RKO (cell line): Measurements from ENCODE around the gene PIGK.
"Not testable (repeated sequence)": the region's sequence is repeated elsewhere in the genome, so short reads cannot be mapped to it uniquely, and the experiment has no call there.

ENCODE experiments used
- DNase-seq: peaks from one replicate; pipeline ENCODE4 v3.0.0-alpha.2; 2016; ENCODE audit warnings: low spot score

PIGK gene

DNA sequence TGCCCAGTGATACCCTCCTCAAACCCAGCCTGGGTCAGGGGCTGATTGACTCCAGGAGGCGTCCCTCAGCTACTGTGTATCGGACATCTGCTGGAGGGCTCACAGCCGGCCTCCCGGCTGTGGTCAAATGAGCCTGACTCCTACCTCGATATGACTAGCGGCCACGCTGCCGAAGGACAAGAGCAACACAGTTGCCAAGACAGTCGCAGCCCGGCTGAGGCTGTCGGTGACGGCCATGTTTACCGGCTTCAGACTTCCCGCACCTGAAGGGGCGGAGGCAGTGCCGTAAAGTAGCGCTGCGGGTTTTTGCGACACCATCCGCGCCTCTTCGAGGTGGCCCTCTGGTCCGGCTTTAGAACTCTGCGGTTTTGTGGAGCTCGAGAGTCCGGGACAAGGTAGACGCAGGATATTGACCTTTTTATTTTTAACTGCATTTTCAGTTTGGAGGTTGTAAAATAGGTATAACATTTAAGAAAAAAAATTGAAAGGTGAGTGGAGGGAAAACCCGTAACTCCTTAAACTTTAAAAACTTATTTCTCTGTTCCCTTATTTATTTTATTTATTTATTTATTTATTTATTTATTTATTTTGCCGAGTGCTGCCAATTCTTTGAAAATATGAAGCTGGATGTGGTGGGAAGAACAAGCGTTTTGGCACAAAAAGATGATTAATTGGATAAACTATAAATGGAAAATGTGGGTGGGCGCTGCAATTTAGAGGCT, at the start of gene PIGK:
Gene PIGK, minus strand, starts transcription at position 265 of the 722 bp plus-strand sequence. Its CDS starts 28 bp downstream, at position 237.
- DNase-seq = peak; percentile 92

GRCh38 chr1:77267035-77267434, 47.8 kb upstream of the PIGK start:
- no peak for DNase-seq

GRCh38 chr1:77265180-77265579, 46.0 kb upstream of the PIGK start:
- DNase-seq = no peak

- no peak for DNase-seq
Measured at GRCh38 chr1:77263708-77264107, 44.5 kb upstream of the PIGK start.

- no peak for DNase-seq
Measured at GRCh38 chr1:77253211-77253610, 34.0 kb upstream of the PIGK start.

- no peak for DNase-seq
Measured at GRCh38 chr1:77250126-77250525, 30.9 kb upstream of the PIGK start.

DNA sequence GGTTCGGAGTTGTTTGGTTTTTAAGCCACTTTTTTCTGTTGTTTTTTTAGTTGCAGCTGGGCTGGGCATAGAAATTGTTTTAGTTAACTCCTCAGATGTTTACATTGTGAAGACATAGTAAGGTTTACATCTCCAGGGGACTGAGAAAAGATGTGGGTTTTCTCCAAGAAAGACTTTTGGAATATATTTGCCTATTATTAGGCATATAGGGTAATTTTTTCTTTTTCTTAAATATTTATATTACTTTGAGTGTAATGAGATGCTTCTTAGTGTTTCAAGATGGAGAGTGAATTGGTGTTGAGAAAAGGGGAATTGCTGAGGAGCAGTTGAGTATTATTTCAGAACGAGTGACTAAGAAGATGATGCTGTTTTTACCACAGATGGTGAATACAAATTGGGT, 26.6 kb upstream of the PIGK start:
- DNase-seq = no peak

- DNase-seq = no peak
Measured at GRCh38 chr1:77239311-77239710, 20.1 kb upstream of the PIGK start.

- no peak for DNase-seq
Measured at GRCh38 chr1:77238462-77238861, 19.2 kb upstream of the PIGK start.

DNA sequence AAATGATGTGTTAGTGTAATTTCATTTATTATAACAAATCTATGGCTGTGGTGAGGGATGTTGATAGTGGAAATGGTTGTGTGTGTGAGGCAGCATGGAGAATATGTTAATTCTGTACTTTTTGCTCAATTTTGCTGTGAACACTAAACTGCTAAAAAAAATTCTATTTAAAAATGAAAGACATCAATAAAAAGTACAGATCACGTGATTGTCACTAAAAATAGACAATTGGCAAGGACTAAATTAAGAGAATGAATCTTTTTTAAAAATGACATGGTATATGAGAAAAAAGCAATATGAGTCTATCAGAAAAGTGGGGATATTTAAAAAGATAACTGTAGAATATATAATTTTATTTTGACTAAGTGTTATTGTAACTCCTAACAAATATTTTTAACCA, 15.7 kb upstream of the PIGK start:
- DNase-seq = no peak

DNA sequence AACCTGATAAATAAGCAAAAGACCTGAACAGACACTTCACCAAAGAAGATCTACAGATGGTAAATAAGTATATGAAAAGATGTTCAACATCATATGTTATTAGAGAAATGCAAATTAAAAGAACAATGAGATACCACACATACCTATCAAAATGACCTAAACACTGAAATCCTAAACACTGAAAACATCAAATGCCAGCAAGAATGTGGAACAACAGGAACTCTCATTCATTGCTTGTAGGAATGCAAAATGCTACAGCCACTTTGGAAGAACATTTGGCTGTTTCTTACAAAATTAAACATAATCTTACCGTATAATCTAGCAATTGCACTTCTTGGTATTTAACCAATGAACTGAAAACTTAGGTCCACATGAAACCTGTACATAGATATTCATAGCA, 14.9 kb upstream of the PIGK start:
- no peak for DNase-seq

- DNase-seq = no peak
Measured at GRCh38 chr1:77232829-77233228, 13.6 kb upstream of the PIGK start.

- DNase-seq = no peak
Measured at GRCh38 chr1:77230051-77230450, 10.8 kb upstream of the PIGK start.

DNA sequence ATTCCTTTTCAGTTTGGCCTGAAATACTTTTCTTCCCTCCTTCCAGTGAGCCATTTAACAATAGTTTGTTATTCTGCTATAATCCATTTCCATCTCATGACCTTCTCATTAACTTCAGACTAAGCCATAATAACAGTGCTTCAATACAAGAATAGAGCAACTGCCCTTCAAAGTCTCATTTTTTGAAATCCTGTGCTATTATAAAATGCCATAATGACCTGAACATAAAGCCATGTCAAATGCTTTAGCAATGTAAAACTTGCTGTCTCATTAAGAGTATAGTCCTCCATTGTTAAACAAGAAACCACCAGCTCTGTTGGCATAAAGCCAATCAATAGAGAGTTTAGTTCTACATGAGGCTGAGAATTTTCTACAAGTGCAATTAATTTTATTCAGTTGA, 9.6 kb upstream of the PIGK start:
- DNase-seq = no peak

DNA sequence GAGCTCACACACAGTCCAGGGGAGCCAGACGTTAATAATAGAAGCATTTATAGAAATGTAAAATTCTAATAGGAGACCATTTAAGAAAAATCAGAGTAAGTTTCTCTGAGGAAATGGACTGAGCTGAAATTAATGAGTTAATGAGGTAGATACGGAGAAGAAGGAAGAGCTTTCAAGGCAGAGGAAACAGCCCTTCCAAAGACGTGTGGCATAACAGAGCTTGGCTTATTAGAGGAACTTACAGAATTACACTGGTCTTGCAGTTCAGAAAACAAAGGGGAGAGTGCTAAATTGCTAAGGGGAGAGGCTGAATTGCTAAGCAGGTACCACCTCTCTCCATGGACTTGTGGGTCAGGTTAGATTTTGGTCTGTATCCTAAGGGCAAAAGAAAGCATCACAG, 8.2 kb upstream of the PIGK start:
- DNase-seq = no peak

GRCh38 chr1:77222496-77222895, 3.3 kb upstream of the PIGK start:
- DNase-seq = no peak

DNA sequence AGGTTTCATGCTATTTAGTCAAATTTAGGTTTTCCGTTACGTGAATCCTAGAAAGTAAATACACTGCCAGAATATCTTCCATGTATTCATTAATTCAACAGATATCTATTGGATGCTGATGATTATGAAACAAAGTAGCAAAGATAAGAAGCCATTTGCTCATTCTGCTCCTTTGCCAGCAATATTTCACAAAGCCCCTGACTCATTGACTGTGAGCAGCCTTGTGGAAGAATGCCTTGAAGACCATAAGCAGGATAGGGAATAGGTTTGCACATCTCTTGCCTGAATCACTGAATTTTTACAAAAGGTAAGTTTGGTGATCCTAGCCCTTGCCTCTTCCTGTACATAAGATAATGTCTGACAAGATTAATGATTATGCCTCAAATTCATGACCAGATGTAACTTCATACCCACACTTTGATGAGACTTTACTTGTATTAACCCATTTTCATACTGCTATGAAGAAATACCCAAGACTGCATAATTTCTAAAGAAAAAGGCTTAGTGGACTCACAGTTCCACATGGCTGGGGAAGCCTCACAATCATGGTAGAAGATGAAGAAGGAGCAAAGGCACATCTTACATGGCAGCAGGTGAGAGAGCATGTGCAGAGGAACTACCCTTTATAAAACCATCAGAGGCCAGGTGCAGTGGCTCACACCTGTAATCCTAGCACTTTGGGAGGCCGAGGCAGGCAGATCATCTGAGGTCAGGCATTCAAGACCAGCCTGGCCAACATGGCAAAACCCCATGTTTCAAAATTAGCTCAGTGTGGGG, 1.6 kb upstream of the PIGK start:
- DNase-seq = peak; percentile 48

DNA sequence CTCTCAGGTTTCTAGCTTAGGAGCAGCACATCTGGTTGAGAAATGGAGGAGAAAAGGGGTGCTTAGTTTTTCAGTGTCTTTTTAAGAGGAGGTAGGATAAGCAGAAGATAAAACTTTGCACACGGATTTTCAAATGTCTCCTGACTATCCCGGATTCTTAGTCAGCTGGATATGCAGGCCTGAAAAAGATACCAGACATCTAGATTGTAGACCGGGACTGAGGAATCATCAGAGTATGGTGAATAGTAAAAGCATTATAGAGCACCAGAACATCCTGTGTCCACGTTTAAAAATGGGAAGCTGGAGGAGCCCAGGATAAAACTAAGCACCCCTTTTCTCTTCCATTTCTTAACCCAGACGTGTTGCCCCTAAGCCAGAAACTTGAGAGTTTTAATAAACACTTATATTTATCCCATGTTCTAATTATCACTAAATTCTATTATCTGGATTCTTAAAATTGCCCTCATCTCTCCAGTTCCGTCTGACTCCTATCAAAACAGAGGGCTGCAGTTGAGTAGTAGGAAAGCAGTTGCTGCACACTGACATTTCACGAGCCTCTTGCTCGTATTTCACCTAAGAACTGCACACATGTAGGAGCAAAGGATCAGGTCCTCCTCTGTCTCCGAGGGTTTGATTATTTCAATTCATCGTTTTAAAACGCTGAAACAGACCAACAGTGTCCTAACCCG, 609 bp downstream of the PIGK start:
- DNase-seq = peak; percentile 64

- DNase-seq = not testable (repeated sequence)
Measured at GRCh38 chr1:77204043-77204442, 15.2 kb downstream of the PIGK start.

GRCh38 chr1:77202751-77203150, 16.5 kb downstream of the PIGK start:
- no peak for DNase-seq

GRCh38 chr1:77200806-77201205, 18.4 kb downstream of the PIGK start:
- DNase-seq = no peak

- DNase-seq = no peak
Measured at GRCh38 chr1:77200293-77200692, 18.9 kb downstream of the PIGK start.

DNA sequence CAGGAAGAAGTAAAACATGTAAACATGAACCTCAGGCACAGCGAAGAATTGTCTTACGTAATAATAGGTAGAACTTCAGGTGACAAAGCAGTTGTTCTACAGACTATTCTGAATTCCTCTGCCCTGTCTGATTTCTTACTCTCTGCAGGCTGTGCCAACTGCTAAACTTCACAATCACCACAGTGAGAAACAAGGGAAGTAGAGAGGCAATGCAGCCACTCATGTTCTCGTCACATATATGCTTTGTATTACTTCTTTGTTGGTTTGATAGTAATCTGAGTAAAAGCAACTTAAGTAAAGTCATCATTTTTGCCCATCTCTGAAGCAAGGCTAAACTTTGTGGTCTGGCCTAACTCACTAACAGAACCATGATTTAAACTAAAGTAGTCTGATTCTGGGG, 21.9 kb downstream of the PIGK start:
- no peak for DNase-seq
